Measurements from ENCODE around the gene FBN1.

DNA sequence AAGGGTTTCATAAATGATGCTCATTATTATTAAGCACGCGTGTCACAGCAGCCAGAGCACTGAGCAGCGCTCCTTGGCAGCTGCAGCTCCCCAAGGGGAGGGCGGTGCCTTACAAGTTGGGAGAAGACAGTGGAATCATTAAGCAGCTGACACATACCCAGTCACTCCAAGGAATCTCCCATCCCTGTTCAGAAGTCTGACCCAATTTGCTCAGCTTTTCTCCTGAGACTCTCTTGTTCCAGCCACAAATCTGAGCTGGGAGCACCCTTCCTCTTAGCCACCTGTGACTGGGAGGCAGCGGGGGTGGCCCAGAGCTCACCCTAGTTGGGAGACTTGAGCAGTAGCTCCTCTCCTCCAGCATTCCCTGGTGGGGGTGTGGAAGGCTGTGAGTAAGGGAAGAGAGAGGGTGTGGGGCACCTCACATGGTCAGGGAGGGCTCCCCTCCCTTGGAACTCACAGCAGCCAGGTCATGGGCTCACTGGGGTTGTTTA is 249.9 kb downstream of the FBN1 start:
- TF ChIP-seq, protein P1, sequence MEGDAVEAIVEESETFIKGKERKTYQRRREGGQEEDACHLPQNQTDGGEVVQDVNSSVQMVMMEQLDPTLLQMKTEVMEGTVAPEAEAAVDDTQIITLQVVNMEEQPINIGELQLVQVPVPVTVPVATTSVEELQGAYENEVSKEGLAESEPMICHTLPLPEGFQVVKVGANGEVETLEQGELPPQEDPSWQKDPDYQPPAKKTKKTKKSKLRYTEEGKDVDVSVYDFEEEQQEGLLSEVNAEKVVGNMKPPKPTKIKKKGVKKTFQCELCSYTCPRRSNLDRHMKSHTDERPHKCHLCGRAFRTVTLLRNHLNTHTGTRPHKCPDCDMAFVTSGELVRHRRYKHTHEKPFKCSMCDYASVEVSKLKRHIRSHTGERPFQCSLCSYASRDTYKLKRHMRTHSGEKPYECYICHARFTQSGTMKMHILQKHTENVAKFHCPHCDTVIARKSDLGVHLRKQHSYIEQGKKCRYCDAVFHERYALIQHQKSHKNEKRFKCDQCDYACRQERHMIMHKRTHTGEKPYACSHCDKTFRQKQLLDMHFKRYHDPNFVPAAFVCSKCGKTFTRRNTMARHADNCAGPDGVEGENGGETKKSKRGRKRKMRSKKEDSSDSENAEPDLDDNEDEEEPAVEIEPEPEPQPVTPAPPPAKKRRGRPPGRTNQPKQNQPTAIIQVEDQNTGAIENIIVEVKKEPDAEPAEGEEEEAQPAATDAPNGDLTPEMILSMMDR (IDR thresholded peaks at IDR 0.05): no peak
- no peak for TF ChIP-seq POLR2A (IDR thresholded peaks at IDR 0.05)
